HCEC 1CT (cell line): Measurements from ENCODE around the gene SLC25A22.

ENCODE experiments used
- DNase-seq: peaks from one replicate; pipeline ENCODE4 v3.0.0-alpha.2; 2017

Gene SLC25A22

DNA sequence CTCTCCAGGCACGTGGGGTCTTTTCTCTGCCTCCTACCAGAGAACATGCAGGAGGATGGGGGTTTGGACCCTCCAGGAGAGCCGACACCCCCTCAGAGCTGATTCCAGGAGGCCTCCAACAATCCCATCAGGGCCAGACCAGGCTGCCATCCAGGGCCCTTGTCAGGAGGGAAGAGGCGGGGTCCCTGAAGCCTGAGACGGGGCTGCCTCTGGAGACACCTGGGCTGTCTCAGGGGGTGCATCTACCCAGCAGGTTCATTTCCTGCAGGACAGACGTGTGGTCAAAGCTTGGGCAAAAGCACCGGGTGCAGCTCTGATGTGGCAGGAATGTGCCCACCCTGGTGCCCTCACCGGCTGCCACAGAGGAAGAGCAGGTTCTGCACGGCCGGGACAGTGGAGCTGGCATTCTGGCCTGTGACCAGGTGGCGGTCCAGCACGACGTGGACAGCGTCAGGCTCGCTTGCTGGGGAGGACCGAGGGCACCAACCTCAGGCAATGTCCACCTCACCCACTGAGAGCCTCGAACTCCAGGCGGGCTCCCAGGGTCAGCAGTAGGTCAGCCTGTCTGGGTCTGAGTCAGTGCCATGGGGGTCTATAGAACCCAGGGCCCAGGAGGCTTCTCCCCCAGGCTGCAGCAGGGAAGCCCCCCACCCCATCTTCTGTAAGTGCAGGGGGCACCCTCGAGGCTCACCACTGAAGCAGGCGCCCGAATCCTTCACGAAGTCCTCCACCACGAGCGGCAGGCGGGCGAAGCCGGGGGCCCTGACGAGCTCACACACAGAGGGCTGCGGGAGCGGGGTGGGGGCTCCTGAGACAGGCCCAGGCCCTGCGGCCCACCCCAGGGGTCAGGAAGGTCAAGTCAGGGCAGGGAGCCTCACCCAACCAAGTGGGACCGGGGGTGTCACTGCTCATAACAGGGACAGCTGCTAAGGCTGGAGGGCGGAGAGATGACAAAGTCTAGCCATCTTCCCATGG lies 27.2 kb downstream of the SLC25A22 start:
- DNase-seq, result no peak

- DNase-seq, result no peak
These were observed 28.0 kb downstream of the SLC25A22 start for GRCh38 chr11:769887-770641.

GRCh38 chr11:767238-767637 lies 30.8 kb downstream of the SLC25A22 start:
- DNase-seq, result no peak

DNA sequence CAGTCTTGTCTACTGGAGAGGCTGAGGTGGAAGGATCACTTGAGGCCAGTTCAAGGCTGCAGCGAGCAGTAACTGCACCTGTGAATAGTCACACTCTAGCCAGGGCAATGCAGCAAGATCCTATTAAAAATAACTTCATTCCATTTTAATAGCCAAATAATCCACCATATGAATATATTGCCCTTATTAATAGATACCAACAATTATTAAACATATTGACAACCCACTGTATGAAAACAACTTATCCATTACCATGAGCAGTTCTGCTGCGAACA lies 31.2 kb downstream of the SLC25A22 start:
- no peak for DNase-seq

- no peak for DNase-seq
These were observed 31.8 kb downstream of the SLC25A22 start for GRCh38 chr11:766106-766935.

DNA sequence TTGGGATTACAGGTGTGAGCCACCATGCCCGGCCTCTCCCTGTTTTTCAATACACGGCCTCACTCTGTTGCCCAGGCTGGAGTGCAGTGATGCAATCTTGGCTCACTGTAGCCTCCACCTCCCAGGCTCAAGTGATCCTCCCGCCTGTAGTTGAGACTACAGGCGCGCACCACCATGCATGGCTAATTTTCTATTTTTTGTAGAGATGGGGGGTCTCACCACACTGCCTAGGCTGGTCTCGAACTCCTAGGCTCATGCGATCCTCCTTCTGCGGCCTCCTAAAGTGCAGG lies 32.3 kb downstream of the SLC25A22 start:
- DNase-seq, result no peak

DNA sequence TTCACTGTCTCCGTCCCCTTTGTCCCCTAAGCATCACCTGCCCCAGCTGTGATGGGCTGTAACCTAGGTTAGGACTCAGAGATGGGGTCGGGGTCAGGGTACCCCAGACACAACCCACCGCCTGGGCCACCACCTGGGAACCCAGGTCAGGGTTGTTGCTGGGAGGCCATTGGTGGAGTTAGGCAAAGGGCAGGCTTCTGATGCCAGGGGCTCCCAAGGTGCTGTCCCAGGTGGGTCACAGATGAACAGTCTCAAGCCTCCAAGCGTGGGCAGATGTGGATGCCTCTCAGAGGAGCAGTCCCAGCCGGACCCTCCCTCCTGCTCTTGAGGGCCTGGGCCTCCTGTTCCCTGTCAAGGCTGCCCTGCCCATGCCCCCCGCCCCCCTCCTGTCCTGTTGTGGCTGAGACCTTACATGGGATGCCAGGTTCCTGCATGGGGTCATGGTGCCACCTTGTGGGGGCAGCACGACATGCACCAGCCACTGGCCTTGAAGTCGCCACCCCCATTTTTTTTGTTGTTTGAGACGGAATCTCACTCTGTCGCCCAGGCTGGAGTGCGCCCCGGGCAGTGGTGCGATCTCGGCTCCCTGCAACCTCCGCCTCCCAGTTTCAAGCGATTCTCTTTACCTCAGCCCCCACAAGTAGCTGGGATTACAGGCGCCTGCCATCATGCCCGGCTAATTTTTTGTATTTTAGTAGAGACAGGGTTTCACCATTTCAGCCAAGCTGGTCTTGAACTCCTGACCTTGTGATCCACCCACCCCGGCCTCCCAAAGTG lies 32.9 kb downstream of the SLC25A22 start:
- DNase-seq, result peak; percentile 33

DNA sequence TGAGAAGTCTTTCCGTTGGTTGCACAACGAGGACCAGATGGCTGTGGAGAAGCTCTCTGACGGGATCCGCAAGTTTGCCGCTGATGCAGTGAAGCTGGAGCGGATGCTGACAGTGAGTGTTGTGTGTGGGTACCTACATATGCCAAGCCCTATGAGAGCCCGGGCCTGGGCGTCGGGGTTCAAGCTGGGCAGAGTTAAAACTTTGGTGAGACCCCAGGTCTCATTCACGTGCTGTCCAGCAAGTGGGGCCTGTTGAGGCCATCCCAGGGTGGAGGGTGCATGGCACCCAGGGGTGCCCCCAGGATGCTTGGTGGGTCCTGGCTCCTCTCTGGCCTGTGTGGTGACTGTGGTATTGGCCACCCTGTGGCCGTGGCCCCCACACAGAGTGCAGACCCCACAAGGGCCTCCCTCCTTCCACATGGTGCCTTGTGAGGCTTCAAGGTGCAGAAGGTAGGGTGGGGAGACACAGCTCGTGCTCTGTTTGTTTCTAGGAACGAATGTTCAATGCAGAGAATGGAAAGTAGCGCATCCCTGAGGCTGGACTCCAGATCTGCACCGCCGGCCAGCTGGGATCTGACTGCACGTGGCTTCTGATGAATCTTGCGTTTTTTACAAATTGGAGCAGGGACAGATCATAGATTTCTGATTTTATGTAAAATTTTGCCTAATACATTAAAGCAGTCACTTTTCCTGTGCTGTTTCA lies 33.6 kb downstream of the SLC25A22 start:
- no peak for DNase-seq

GRCh38 chr11:763549-764321 lies 34.3 kb downstream of the SLC25A22 start:
- DNase-seq, result no peak

DNA sequence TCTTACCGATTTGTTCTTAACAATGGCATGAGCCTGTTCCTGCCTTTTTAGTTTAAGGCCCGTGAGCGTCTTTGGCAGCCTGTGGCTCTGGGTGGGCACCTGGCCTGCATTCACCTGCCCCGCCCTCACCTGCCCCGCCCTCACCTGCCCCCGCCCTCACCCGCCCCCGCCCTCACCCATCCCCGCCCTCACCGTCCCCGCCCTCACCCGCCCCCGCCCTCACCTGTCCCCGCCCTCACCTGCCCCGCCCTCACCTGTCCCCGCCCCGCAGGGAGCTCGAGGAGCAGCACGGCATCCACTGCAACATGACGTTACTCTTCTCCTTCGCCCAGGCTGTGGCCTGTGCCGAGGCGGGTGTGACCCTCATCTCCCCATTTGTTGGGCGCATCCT lies 35.0 kb downstream of the SLC25A22 start:
- DNase-seq, result no peak

- DNase-seq, result peak; percentile 94
These were observed 35.5 kb downstream of the SLC25A22 start for GRCh38 chr11:762421-763072.

DNA sequence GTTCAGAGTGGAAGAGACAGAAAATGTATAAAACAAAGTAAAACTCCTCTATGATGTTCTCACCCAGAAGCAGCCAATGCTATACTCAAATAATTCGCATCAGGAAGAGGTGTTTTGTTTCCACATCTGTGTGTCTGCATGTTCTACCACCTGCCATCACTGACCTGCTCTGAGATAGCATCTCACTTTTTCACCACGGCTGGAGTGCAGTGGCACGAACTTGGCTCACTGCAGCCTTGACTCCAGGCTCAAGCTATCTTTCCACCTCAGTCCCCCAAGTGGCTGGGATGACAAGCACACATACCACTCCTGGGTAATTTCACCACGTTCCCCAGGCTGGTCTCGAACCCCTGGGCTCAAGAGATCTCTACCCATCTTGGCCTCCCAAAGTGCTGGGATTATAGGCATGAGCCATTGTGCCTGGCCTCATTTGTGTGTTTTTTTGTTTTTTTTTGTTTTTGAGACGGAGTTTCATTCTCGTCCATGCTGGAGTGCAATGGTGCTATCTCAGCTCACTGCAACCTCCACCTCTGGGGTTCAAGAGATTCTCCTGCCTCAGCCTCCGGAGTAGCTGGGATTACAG lies 36.5 kb downstream of the SLC25A22 start:
- DNase-seq, result no peak

GRCh38 chr11:760236-760635 lies 37.8 kb downstream of the SLC25A22 start:
- no peak for DNase-seq

DNA sequence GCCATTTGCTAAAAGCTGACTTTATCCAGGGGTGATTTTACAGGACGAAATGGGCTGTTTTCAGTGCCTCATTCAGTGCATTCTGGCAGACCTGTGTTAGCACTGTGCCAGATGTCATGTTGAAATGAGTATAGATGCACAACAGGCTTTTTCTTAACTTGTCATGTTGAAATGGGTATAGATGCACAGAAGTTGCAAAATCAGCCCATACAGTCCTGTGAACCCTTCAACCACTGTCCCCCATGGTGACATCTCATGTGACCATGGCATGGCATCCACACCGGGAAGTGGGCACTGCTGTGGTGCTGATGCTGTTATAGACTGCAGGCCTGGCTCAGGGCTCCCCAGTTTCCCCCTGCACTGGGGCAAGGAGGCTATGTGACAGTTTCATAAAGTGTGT lies 48.4 kb downstream of the SLC25A22 start:
- no peak for DNase-seq

GRCh38 chr11:748007-748359 lies 50.1 kb downstream of the SLC25A22 start:
- DNase-seq, result peak; percentile 6

- peak; percentile 91 for DNase-seq
These were observed 50.7 kb downstream of the SLC25A22 start, which contains the start of gene TALDO1 for GRCh38 chr11:747158-748006. Gene TALDO1, plus strand, starts transcription at chr11:747464. Its CDS starts 18 bp downstream, at chr11:747482.

DNA sequence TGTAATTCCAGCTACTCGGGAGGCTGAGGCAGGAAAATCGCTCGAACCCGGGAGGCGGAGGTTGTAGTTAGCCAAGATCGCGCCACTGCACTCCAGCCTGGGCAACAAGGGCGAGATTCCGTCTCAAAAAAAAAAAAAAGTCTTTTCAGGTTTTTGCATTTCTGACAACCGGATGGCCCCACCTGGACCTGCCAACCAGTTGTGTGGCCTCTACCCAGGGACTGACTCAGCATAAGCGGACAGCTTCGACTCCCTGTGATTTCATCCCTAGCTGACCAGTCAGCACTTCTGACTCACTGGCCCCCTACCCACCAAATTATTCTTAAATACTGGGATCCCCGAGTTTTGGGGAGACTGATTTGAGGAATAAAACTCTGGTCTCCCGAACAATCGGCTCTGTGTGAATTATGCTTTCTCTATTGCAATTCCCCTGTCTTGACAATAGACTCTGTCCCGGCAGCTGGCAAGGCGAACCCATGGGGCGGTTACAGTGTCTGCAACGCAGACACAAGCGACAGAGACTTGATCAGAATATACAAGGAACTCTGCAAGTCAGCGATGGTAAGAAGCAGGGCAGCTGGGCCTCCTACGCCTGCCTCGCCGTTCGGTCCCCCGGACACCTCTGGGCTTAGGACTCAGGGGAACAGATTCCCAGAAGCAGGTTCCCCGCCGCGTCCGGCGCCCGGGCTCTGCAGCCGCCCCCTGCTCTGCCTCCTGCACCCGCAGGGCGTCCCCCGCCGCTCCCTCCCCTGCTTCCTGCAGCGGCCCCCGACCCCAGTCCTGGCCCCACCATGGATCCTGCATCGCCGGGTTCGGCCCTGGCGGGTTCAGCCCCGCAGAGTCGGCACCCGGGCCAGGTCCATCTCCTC lies 51.6 kb downstream of the SLC25A22 start:
- peak; percentile 3 for DNase-seq

- DNase-seq, result no peak
These were observed 52.7 kb downstream of the SLC25A22 start for GRCh38 chr11:745428-745827.
